ENCODE data around the gene MYO1C.
"Not testable (repeated sequence)": the region's sequence is repeated elsewhere in the genome, so short reads cannot be mapped to it uniquely, and the experiment has no call there.

DNA sequence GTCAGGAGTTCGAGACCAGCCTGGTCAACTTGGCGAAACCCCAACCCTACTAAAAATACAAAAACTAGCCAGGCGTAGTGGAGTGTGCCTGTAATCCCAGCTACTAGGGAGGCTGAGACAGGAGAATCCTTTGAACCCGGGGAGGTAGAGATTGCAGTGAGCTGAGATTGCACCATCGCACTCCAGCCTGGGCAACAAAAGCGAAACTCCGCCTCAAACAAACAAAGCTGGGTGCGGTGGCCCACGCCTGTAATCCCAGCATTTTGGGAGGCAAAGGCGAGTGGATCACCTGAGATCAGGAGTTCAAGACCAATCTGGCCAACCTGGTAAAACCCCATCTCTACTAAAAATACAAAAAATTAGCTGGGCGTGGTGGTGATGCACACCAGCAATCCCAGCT is 38.8 kb downstream of the MYO1C start:
- TF ChIP-seq POLR2A (IDR thresholded peaks at IDR 0.05): not testable (repeated sequence)
- TF ChIP-seq, protein P1, sequence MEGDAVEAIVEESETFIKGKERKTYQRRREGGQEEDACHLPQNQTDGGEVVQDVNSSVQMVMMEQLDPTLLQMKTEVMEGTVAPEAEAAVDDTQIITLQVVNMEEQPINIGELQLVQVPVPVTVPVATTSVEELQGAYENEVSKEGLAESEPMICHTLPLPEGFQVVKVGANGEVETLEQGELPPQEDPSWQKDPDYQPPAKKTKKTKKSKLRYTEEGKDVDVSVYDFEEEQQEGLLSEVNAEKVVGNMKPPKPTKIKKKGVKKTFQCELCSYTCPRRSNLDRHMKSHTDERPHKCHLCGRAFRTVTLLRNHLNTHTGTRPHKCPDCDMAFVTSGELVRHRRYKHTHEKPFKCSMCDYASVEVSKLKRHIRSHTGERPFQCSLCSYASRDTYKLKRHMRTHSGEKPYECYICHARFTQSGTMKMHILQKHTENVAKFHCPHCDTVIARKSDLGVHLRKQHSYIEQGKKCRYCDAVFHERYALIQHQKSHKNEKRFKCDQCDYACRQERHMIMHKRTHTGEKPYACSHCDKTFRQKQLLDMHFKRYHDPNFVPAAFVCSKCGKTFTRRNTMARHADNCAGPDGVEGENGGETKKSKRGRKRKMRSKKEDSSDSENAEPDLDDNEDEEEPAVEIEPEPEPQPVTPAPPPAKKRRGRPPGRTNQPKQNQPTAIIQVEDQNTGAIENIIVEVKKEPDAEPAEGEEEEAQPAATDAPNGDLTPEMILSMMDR (IDR thresholded peaks at IDR 0.05): not testable (repeated sequence)
